ENCODE measurements around the gene MAP1LC3A. TPM values are rescaled to one million over a fixed set of nuclear protein-coding genes. Genes with fewer than 3 reads are reported as not detected.

The MAP1LC3A gene
- total and polyA plus RNA-seq, 2 experiments from 2014 or later = 80.3 to 83.1 TPM

DNA sequence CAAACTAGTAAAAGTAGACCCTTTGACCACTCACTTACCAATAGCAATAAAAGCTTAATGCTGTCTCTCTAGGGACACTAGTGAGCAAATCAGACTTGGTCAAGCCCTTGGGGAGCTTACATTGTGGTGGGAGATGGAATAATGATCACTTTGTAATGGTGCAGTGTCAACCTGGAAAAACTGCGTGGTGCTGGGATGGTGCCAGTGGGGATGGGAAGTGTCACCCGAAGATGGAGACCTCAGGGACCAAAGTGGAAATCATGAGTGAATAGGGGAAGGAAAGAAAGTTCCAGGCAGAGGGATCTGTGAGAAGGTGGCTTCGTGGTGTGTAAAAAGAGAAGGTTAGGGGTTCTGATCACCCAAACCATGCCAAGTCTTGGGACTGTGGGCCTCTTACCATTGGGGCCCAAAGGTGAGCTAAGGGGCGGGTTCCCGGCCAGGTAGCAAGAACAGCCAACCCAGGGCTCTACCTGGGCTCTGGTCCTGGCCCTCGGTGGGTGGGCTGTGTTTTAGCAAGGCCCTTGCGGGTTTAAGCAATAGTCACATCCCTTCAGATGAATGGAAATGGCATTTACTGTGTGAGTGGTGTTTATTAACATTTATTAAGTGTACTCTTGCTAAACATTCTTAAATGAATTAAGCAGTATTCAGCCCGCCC, 26.8 kb upstream of the MAP1LC3A start:
- no peak overlapping the region for H3K27ac ChIP-seq
- H4K20me1 ChIP-seq (ENCODE audit: insufficient read depth) = no peaks in the 10 kb centered on the region
- TF ChIP-seq EZH2 (IDR thresholded peaks at IDR 0.05; ENCODE audit: insufficient read depth, poor library complexity, severe bottlenecking) (no peak), EZH2phosphoT487 (IDR thresholded peaks at IDR 0.05; ENCODE audit: insufficient read depth, low read depth) (no peak)
- no peaks in the 10 kb centered on the region for H3K27me3 ChIP-seq (replicated peaks; ENCODE audit: insufficient read depth)
- no peaks in the 10 kb centered on the region for H3K9me2 ChIP-seq (ENCODE audit: insufficient read depth)
- in situ Hi-C loops (cut with MboI) = no loop called here
- H3K4me1 ChIP-seq (ENCODE audit: insufficient read depth) = peaks cover 4% of the 10 kb centered on the region
- WGBS, 2 experiments (ENCODE audit: low coverage in 1 of 2, low lambda C conversion rate in 2 of 2, missing lambda C conversion rate in 2 of 2) = 87% methylated on average over 8 of the region's 8 CpGs
- H3K9ac ChIP-seq = no peak overlapping the region
- H3K4me2 ChIP-seq (ENCODE audit: unreplicated experiment) = no peak overlapping the region
- H3K36me3 ChIP-seq (ENCODE audit: low read depth) = peaks cover 65% of the 10 kb centered on the region
- no peak for DNase-seq
- peaks cover 9% of the 10 kb centered on the region for H3F3A ChIP-seq (ENCODE audit: insufficient read depth)
- H3K4me3 ChIP-seq = no peak overlapping the region
- no peaks in the 10 kb centered on the region for H3K9me3 ChIP-seq (ENCODE audit: low read depth)
- peaks cover 61% of the 10 kb centered on the region for H3K79me2 ChIP-seq (ENCODE audit: insufficient read depth)
- H2AFZ ChIP-seq = no peak overlapping the region

DNA sequence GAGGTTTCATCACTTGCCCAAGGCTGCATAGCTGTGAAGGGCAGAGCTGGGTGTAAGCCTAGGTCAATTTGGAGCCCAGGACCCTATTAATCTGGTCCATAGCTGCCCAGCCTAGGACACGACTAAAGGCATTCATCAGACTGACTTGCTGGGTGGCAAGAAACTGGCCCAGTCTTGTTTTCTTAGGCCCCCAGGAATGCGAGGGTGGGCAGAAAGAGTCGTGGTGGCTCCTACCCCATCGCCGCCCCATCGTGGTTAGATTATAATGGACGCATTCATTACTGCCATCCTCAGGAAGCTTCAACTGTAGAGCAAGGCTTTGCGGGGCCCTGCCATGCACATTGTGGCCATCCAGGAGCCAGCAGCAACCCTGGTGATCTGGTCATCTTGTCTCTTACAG, 26.2 kb upstream of the MAP1LC3A start:
- Histone ChIP-seq H2AFZ (no peak overlapping the region), H3K27me3 (replicated peaks; ENCODE audit: insufficient read depth) (no peaks in the 10 kb centered on the region), H3F3A (ENCODE audit: insufficient read depth) (peaks cover 3% of the 10 kb centered on the region; the same call in 1 of the 2 replicates), H3K9ac (no peak overlapping the region), H3K4me1 (ENCODE audit: insufficient read depth) (no peaks in the 10 kb centered on the region), H3K9me3 (ENCODE audit: low read depth) (no peaks in the 10 kb centered on the region), H3K9me2 (ENCODE audit: insufficient read depth) (no peaks in the 10 kb centered on the region), H3K4me3 (no peak overlapping the region), H3K79me2 (ENCODE audit: insufficient read depth) (peaks cover 55% of the 10 kb centered on the region), H4K20me1 (ENCODE audit: insufficient read depth) (no peaks in the 10 kb centered on the region), H3K27ac (no peak overlapping the region), H3K36me3 (ENCODE audit: low read depth) (peaks cover 59% of the 10 kb centered on the region), H3K4me2 (ENCODE audit: unreplicated experiment) (no peak overlapping the region)
- TF ChIP-seq EZH2 (IDR thresholded peaks at IDR 0.05; ENCODE audit: insufficient read depth, poor library complexity, severe bottlenecking) = no peak
- DNase-seq = no peak
- in situ Hi-C loops (cut with MboI) = no loop called here
- 81 to 84% methylated on average over 8 of the region's 8 CpGs for WGBS, 2 experiments (ENCODE audit: low coverage in 1 of 2, low lambda C conversion rate in 2 of 2, missing lambda C conversion rate in 2 of 2)

DNA sequence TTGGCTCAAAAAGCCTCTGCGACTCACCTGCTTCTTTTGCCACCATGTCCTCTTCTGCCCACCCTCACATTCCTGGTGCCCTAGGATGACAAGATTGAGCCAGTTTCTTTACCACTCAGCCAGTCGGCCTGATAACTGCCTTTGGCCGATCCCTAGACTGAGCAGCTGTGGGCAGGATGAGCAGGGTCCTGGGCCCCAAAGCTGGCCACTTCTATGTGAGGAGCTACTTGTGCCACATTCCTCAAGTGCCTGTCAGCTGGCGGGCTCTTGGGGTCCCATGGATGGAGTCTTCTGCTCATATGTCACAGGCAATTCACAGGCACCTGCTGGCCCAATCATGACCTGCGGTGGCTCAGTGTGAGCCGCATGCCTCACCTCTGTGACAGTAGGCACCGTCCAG, 25.8 kb upstream of the MAP1LC3A start:
- H3K36me3 ChIP-seq (ENCODE audit: low read depth) = peaks cover 54% of the 10 kb centered on the region
- H3K4me2 ChIP-seq (ENCODE audit: unreplicated experiment) = no peak overlapping the region
- 89 to 92% methylated on average over 7 of the region's 7 CpGs for WGBS, 2 experiments (ENCODE audit: low coverage in 1 of 2, low lambda C conversion rate in 2 of 2, missing lambda C conversion rate in 2 of 2)
- peaks cover 51% of the 10 kb centered on the region for H3K79me2 ChIP-seq (ENCODE audit: insufficient read depth)
- DNase-seq = no peak
- H3K9me3 ChIP-seq (ENCODE audit: low read depth) = no peaks in the 10 kb centered on the region
- H3K27me3 ChIP-seq (replicated peaks; ENCODE audit: insufficient read depth) = no peaks in the 10 kb centered on the region
- no peak overlapping the region for H3K9ac ChIP-seq
- no peaks in the 10 kb centered on the region for H3K4me1 ChIP-seq (ENCODE audit: insufficient read depth)
- H3F3A ChIP-seq (ENCODE audit: insufficient read depth) = no peaks in the 10 kb centered on the region
- TF ChIP-seq EZH2 (IDR thresholded peaks at IDR 0.05; ENCODE audit: insufficient read depth, poor library complexity, severe bottlenecking) = no peak
- TF ChIP-seq EZH2phosphoT487 (IDR thresholded peaks at IDR 0.05; ENCODE audit: insufficient read depth, low read depth) = no peak
- H3K27ac ChIP-seq = no peak overlapping the region
- H3K4me3 ChIP-seq = no peak overlapping the region
- no peaks in the 10 kb centered on the region for H4K20me1 ChIP-seq (ENCODE audit: insufficient read depth)
- H2AFZ ChIP-seq = no peak overlapping the region
- in situ Hi-C loops (cut with MboI) = no loop called here
- H3K9me2 ChIP-seq (ENCODE audit: insufficient read depth) = no peaks in the 10 kb centered on the region

DNA sequence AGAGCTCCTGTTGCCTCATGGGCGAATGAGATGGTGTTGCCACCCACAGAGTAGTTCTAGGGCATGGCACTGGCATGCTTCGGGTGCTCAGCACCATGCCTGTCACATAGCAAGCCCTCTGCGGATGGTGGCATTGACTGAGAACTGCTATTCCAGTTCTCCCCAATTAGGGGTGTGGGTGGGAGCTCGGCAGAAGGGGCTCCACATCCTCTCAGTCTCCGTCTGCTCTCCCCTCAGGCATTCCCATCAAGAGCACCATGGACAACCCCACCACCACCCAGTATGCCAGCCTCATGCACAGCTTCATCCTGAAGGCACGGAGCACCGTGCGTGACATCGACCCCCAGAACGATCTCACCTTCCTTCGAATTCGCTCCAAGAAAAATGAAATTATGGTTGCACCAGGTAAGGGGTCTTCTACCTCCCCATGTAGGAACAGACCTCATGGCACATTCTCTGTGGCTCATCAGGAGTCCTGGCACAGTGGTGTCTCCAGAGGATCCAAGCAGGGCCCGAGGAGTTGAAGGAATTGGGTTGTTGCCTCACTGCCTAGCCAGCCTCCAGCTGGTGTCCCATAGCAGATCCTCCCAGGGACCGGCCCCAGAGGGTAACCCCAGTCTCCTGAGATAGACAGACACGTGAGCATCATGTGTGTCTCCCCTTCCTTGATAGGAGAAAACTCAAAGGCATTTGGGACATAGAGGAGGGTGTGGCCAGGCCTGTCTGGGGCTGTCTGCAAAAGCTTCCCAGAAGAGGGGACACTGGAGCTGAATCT, 23.9 kb upstream of the MAP1LC3A start:
- H3K9me3 ChIP-seq (ENCODE audit: low read depth) = no peaks in the 10 kb centered on the region
- H3K9ac ChIP-seq = no peak overlapping the region
- H2AFZ ChIP-seq = no peak overlapping the region
- peaks cover 4% of the 10 kb centered on the region; the same call in 1 of the 2 replicates for H3F3A ChIP-seq (ENCODE audit: insufficient read depth)
- no peak for DNase-seq
- no peaks in the 10 kb centered on the region for H4K20me1 ChIP-seq (ENCODE audit: insufficient read depth)
- in situ Hi-C loops (cut with MboI) = no loop called here
- TF ChIP-seq EZH2 (IDR thresholded peaks at IDR 0.05; ENCODE audit: insufficient read depth, poor library complexity, severe bottlenecking) = no peak
- TF ChIP-seq EZH2phosphoT487 (IDR thresholded peaks at IDR 0.05; ENCODE audit: insufficient read depth, low read depth) = no peak
- no peaks in the 10 kb centered on the region for H3K9me2 ChIP-seq (ENCODE audit: insufficient read depth)
- H3K79me2 ChIP-seq (ENCODE audit: insufficient read depth) = peaks cover 37% of the 10 kb centered on the region
- no peak overlapping the region for H3K4me3 ChIP-seq
- 92% methylated on average over 15 of the region's 15 CpGs for WGBS, 2 experiments (ENCODE audit: low coverage in 1 of 2, low lambda C conversion rate in 2 of 2, missing lambda C conversion rate in 2 of 2)
- H3K27ac ChIP-seq = no peak overlapping the region
- peaks cover 49% of the 10 kb centered on the region for H3K36me3 ChIP-seq (ENCODE audit: low read depth)
- peaks cover 4% of the 10 kb centered on the region; the same call in 1 of the 2 replicates for H3K4me1 ChIP-seq (ENCODE audit: insufficient read depth)
- no peak overlapping the region for H3K4me2 ChIP-seq (ENCODE audit: unreplicated experiment)
- no peaks in the 10 kb centered on the region for H3K27me3 ChIP-seq (replicated peaks; ENCODE audit: insufficient read depth)

All from GM23248 (cell line).